GM23248 (cell line): ENCODE measurements around the gene BRD7. TPM values are rescaled to one million over a fixed set of nuclear protein-coding genes. Genes with fewer than 3 reads are reported as not detected.

Experiments used
- DNase-seq: peaks from one replicate; pipeline ENCODE4 v3.0.0-alpha.2; 2015
- H2AFZ ChIP-seq: fragments of 200-600 bp; sonication (generic); 2 replicates; pipeline ENCODE4 v1.6.1; 2016; ENCODE audit warnings: antibody characterized with exemption
- H3F3A ChIP-seq: fragments of 200-600 bp; sonication (generic); 2 replicates; pipeline ENCODE4 v1.6.1; 2016; ENCODE audit warnings: mild to moderate bottlenecking, antibody characterized with exemption, mixed run types; ENCODE audit not compliant: insufficient read depth
- H3K27ac ChIP-seq: fragments of 200-600 bp; sonication (generic); 2 replicates; pipeline ENCODE4 v1.5.1; 2016; ENCODE audit warnings: mild to moderate bottlenecking
- H3K27me3 ChIP-seq: fragments of 200-600 bp; sonication (generic); replicated peaks from 2 replicates; pipeline ENCODE4 v1.6.1; 2016; ENCODE audit warnings: mild to moderate bottlenecking; ENCODE audit not compliant: insufficient read depth
- H3K36me3 ChIP-seq: fragments of 200-600 bp; sonication (generic); 2 replicates; pipeline ENCODE4 v1.6.1; 2016; ENCODE audit warnings: low read depth, mild to moderate bottlenecking
- H3K4me1 ChIP-seq: fragments of 200-600 bp; sonication (generic); 2 replicates; pipeline ENCODE4 v1.6.1; 2016; ENCODE audit warnings: mild to moderate bottlenecking; ENCODE audit not compliant: insufficient read depth
- H3K4me2 ChIP-seq: fragments of 200-600 bp; sonication (generic); one replicate; pipeline ENCODE4 v1.6.1; 2016; ENCODE audit warnings: mild to moderate bottlenecking; ENCODE audit not compliant: unreplicated experiment
- H3K4me3 ChIP-seq: fragments of 200-600 bp; sonication (generic); 2 replicates; pipeline ENCODE4 v1.5.1; 2016; ENCODE audit warnings: mild to moderate bottlenecking
- H3K79me2 ChIP-seq: fragments of 200-600 bp; sonication (generic); 2 replicates; pipeline ENCODE4 v1.6.1; 2016; ENCODE audit warnings: mild to moderate bottlenecking; ENCODE audit not compliant: insufficient read depth
- H3K9ac ChIP-seq: fragments of 200-600 bp; sonication (generic); 2 replicates; pipeline ENCODE4 v1.6.1; 2016; ENCODE audit warnings: mild to moderate bottlenecking
- H3K9me2 ChIP-seq: fragments of 200-600 bp; sonication (generic); 2 replicates; pipeline ENCODE4 v1.6.1; 2016; ENCODE audit warnings: mixed run types, mild to moderate bottlenecking, moderate library complexity; ENCODE audit not compliant: insufficient read depth
- H3K9me3 ChIP-seq: fragments of 200-600 bp; sonication (generic); one replicate; pipeline ENCODE4 v1.6.1; 2017; ENCODE audit warnings: low read depth
- H4K20me1 ChIP-seq: fragments of 200-600 bp; sonication (generic); 2 replicates; pipeline ENCODE4 v1.6.0; 2016; ENCODE audit not compliant: insufficient read depth
- EZH2 ChIP-seq: fragments of 200-600 bp; sonication (generic); IDR thresholded peaks from 2 replicates; pipeline ENCODE4 v1.6.1; 2018; ENCODE audit warnings: antibody characterized with exemption, mild to moderate bottlenecking; ENCODE audit not compliant: insufficient read depth, poor library complexity, severe bottlenecking
- EZH2phosphoT487 ChIP-seq: fragments of 200-600 bp; sonication (generic); IDR thresholded peaks from 2 replicates; pipeline ENCODE4 v1.6.1; 2018; ENCODE audit warnings: antibody characterized with exemption, moderate library complexity, mild to moderate bottlenecking, low read depth; ENCODE audit not compliant: insufficient read depth
- WGBS, 2 experiments: methylation state at CpG; one replicate each; pipeline ENCODE4 v1.1.6; 2015 to 2017; ENCODE audit warnings: low lambda C conversion rate in 2 of 2, low coverage in 1 of 2; ENCODE audit errors: missing lambda C conversion rate in 2 of 2; 5-methylcytosine and 5-hydroxymethylcytosine counted together
- in situ Hi-C: fragments of 300-500 bp; cut with MboI; formaldehyde crosslinking; loops from 2 replicates; pipeline ENCODE4 v1.15.0; 2020
- polyA plus RNA-seq: library from polyadenylated mRNA; unstranded; fragments of >200 nt; fragmentation: Nextera tagmentation; extraction: Ambion mirVana; gene quantifications from 2 replicates; pipeline ENCODE4 v1.2.1, GENCODE V29; 2016
- total RNA-seq: library from RNA; depleted of rRNA; stranded (reverse); fragments of >200 nt; shearing (Covaris generic); gene quantifications from 2 replicates; pipeline ENCODE4 v1.2.3, GENCODE V29; 2014

Gene BRD7
- total and polyA plus RNA-seq, 2 experiments from 2014 or later: 20.3 to 35.8 TPM

GRCh38 chr16:50286681-50287080 lies 82.1 kb downstream of the BRD7 start:
- Histone ChIP-seq H3K36me3 (peaks cover 5% of the 10 kb centered on the region; the same call in 1 of the 2 replicates), H3K79me2 (peaks cover 82% of the 10 kb centered on the region), H4K20me1 (no peaks in the 10 kb centered on the region), H2AFZ (no peak overlapping the region), H3K27ac (no peak overlapping the region), H3K4me3 (no peak overlapping the region), H3K9me2 (no peaks in the 10 kb centered on the region), H3K27me3 (no peaks in the 10 kb centered on the region), H3F3A (no peaks in the 10 kb centered on the region), H3K9ac (no peak overlapping the region), H3K9me3 (no peaks in the 10 kb centered on the region), H3K4me1 (peaks cover 6% of the 10 kb centered on the region; the same call in 1 of the 2 replicates), H3K4me2 (no peak overlapping the region)
- TF ChIP-seq EZH2 (no peak), EZH2phosphoT487 (no peak)
- in situ Hi-C loops: no loop called here
- WGBS, 2 experiments: 98% methylated on average over 3 of the region's 3 CpGs
- DNase-seq: no peak

- DNase-seq: peak; percentile 63
- WGBS, 2 experiments: 55 to 61% methylated on average over 5 of the region's 5 CpGs
- in situ Hi-C loops: no loop called here
These were observed 83.3 kb downstream of the BRD7 start for GRCh38 chr16:50285406-50286003.

GRCh38 chr16:50284131-50284911 lies 84.5 kb downstream of the BRD7 start:
- H3F3A ChIP-seq: no peaks in the 10 kb centered on the region
- H3K27ac ChIP-seq: no peak overlapping the region
- H3K4me2 ChIP-seq: no peak overlapping the region
- peaks cover 5% of the 10 kb centered on the region; the same call in 1 of the 2 replicates for H3K36me3 ChIP-seq
- in situ Hi-C loops: no loop called here
- H3K4me1 ChIP-seq: peaks cover 6% of the 10 kb centered on the region; the same call in 1 of the 2 replicates
- no peak overlapping the region for H2AFZ ChIP-seq
- H3K9me3 ChIP-seq: no peaks in the 10 kb centered on the region
- H3K9me2 ChIP-seq: no peaks in the 10 kb centered on the region
- peak; percentile 9 for DNase-seq
- H4K20me1 ChIP-seq: no peaks in the 10 kb centered on the region
- 45 to 49% methylated on average over 13 to 14 of the region's 14 CpGs for WGBS, 2 experiments
- H3K9ac ChIP-seq: no peak overlapping the region
- TF ChIP-seq EZH2phosphoT487: no peak
- TF ChIP-seq EZH2: no peak
- peaks cover 99% of the 10 kb centered on the region for H3K79me2 ChIP-seq
- no peaks in the 10 kb centered on the region for H3K27me3 ChIP-seq
- H3K4me3 ChIP-seq: no peak overlapping the region

More at GRCh38 chr16:50285406-50286003, 83.3 kb downstream of the BRD7 start:
- Histone ChIP-seq H3K27ac (no peak overlapping the region), H3K79me2 (peaks cover 94% of the 10 kb centered on the region), H3K9ac (no peak overlapping the region), H2AFZ (no peak overlapping the region), H3K4me2 (no peak overlapping the region), H3K9me3 (no peaks in the 10 kb centered on the region), H4K20me1 (no peaks in the 10 kb centered on the region), H3F3A (no peaks in the 10 kb centered on the region), H3K36me3 (peaks cover 5% of the 10 kb centered on the region; the same call in 1 of the 2 replicates), H3K27me3 (no peaks in the 10 kb centered on the region), H3K4me3 (no peak overlapping the region), H3K9me2 (no peaks in the 10 kb centered on the region), H3K4me1 (peaks cover 6% of the 10 kb centered on the region; the same call in 1 of the 2 replicates)
- no peak for TF ChIP-seq EZH2
- TF ChIP-seq EZH2phosphoT487: no peak

- H3K4me1 ChIP-seq: peaks cover 6% of the 10 kb centered on the region; the same call in 1 of the 2 replicates
- H3K4me3 ChIP-seq: no peak overlapping the region
- no peaks in the 10 kb centered on the region for H4K20me1 ChIP-seq
- H3K36me3 ChIP-seq: no peaks in the 10 kb centered on the region
- no peaks in the 10 kb centered on the region for H3K9me2 ChIP-seq
- no peak overlapping the region for H3K27ac ChIP-seq
- H3K79me2 ChIP-seq: peaks cover 99% of the 10 kb centered on the region
- H2AFZ ChIP-seq: no peak overlapping the region
- TF ChIP-seq EZH2phosphoT487 (no peak), EZH2 (no peak)
- H3K27me3 ChIP-seq: no peaks in the 10 kb centered on the region
- H3F3A ChIP-seq: no peaks in the 10 kb centered on the region
- H3K4me2 ChIP-seq: no peak overlapping the region
- H3K9me3 ChIP-seq: no peaks in the 10 kb centered on the region
- DNase-seq: no peak
- WGBS, 2 experiments: 89 to 90% methylated on average over 9 of the region's 9 CpGs
- no peak overlapping the region for H3K9ac ChIP-seq
- in situ Hi-C loops: no loop called here
These were observed 85.7 kb downstream of the BRD7 start for GRCh38 chr16:50282955-50283631.
